ENCODE data around the gene PHC2. TPM values are rescaled to one million over a fixed set of nuclear protein-coding genes. Genes with fewer than 3 reads are reported as not detected.
A peak's percentile ranks its signal among the peaks of the same experiment; 100 is the strongest.

Gene PHC2
- total RNA-seq, 1 donor from 2014 or later: 105 TPM

GRCh38 chr1:33349081-33349759 is 81.7 kb downstream of the PHC2 start:
- Histone ChIP-seq H3K4me1 (peaks cover 62% of the 10 kb centered on the region), H3K27me3 (ENCODE audit: low read depth) (no peaks in the 10 kb centered on the region), H3K27ac (replicated peaks) (peak overlapping the region; percentile 99), H3K9me3 (replicated peaks) (no peaks in the 10 kb centered on the region), H3K4me3 (peak overlapping the region; percentile 92), H3K36me3 (peaks cover 5% of the 10 kb centered on the region)
- DNase-seq: peak; percentile 60
- TF ChIP-seq CTCF (IDR thresholded peaks at IDR 0.05; ENCODE audit: borderline replicate concordance): no peak
- intact Hi-C loops (cut with micrococcal nuclease): no loop called here

DNA sequence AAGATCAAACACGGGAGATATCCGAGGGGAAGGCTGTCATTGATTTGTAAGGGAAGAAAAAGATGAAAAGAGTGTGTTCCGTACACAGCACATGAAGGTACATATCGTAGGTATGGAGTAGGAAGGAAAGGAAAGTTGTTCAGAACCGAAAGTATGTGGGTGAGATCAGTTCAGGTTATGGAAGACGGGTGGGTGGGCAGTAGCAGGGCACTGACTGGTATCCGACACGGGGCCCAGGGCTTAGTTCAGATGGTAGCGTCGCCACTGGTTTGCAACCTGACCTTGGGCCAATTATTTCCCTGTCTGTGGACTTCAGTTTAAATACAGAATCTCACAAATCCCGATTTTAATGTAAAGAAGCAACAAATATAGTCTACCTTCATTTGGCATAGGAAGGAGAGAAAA is 82.2 kb downstream of the PHC2 start:
- intact Hi-C loops (cut with micrococcal nuclease): no loop called here
- TF ChIP-seq CTCF (IDR thresholded peaks at IDR 0.05; ENCODE audit: borderline replicate concordance): no peak
- Histone ChIP-seq H3K4me3 (peak overlapping the region; percentile 92), H3K27me3 (ENCODE audit: low read depth) (no peaks in the 10 kb centered on the region), H3K27ac (replicated peaks) (peak overlapping the region; percentile 99), H3K4me1 (peaks cover 68% of the 10 kb centered on the region), H3K36me3 (peaks cover 7% of the 10 kb centered on the region), H3K9me3 (replicated peaks) (no peaks in the 10 kb centered on the region)
- DNase-seq: no peak

DNA sequence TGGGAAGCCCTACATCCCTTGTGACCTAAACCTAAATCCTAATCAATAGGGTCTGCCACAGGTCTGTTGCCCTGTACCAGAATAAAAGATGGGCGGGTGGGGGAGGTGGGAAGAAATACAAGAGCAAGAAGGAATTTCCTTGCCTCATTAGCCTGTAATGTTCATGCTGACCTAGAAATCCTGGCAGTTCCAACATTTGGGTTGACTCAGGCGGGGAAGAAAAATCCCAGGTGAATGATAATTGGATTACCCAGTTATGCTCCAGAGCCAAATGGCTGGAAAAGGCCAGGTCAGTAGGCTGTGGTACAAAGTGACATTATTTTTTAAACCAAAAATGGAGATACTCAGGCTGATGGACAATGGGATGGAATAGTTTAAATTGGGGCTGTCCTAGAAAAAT is 82.7 kb downstream of the PHC2 start:
- intact Hi-C loops (cut with micrococcal nuclease): no loop called here
- TF ChIP-seq CTCF (IDR thresholded peaks at IDR 0.05; ENCODE audit: borderline replicate concordance): no peak
- no peaks in the 10 kb centered on the region for H3K9me3 ChIP-seq (replicated peaks)
- H3K4me3 ChIP-seq: peak overlapping the region; percentile 92
- peaks cover 9% of the 10 kb centered on the region for H3K36me3 ChIP-seq
- DNase-seq: no peak
- no peaks in the 10 kb centered on the region for H3K27me3 ChIP-seq (ENCODE audit: low read depth)
- peak overlapping the region; percentile 99 for H3K27ac ChIP-seq (replicated peaks)
- H3K4me1 ChIP-seq: peaks cover 73% of the 10 kb centered on the region

- no peak for TF ChIP-seq CTCF (IDR thresholded peaks at IDR 0.05; ENCODE audit: borderline replicate concordance)
- peak overlapping the region; percentile 92 for H3K4me3 ChIP-seq
- no peak for DNase-seq
- no peaks in the 10 kb centered on the region for H3K9me3 ChIP-seq (replicated peaks)
- no peaks in the 10 kb centered on the region for H3K27me3 ChIP-seq (ENCODE audit: low read depth)
- intact Hi-C loops (cut with micrococcal nuclease): no loop called here
- H3K27ac ChIP-seq (replicated peaks): peak overlapping the region; percentile 99
- peaks cover 11% of the 10 kb centered on the region for H3K36me3 ChIP-seq
- peaks cover 78% of the 10 kb centered on the region for H3K4me1 ChIP-seq
Measured at GRCh38 chr1:33347650-33347992, 83.3 kb downstream of the PHC2 start.

- intact Hi-C loops (cut with micrococcal nuclease): no loop called here
- peak overlapping the region; percentile 99 for H3K27ac ChIP-seq (replicated peaks)
- H3K36me3 ChIP-seq: peaks cover 10% of the 10 kb centered on the region
- H3K9me3 ChIP-seq (replicated peaks): no peaks in the 10 kb centered on the region
- H3K27me3 ChIP-seq (ENCODE audit: low read depth): no peaks in the 10 kb centered on the region
- no peak for TF ChIP-seq CTCF (IDR thresholded peaks at IDR 0.05; ENCODE audit: borderline replicate concordance)
- peak overlapping the region; percentile 92 for H3K4me3 ChIP-seq
- peaks cover 84% of the 10 kb centered on the region for H3K4me1 ChIP-seq
- DNase-seq: no peak
Measured at GRCh38 chr1:33346927-33347649, 83.8 kb downstream of the PHC2 start.

Measured in left ventricle myocardium inferior (tissue), 1 donor.